DND-41 (cell line): ENCODE measurements around the gene CLOCK.

Source experiments
- ATAC-seq: fragments of 200-7000 bp; cut with Tn5 transposase; 3 replicates; pipeline ENCODE4 v1.9.1; 2021; ENCODE audit warnings: low read depth; ENCODE audit not compliant: insufficient read depth
- DNase-seq: peaks from one replicate; pipeline ENCODE4 v3.0.0-alpha.2; 2020
- H2AFZ ChIP-seq: 2 replicates; pipeline ENCODE4 v1.6.0; 2012; ENCODE audit warnings: low read depth, low read length
- H3K27ac ChIP-seq: 2 replicates; pipeline ENCODE4 v1.5.1; 2012; ENCODE audit warnings: low read length, inconsistent platforms
- H3K27me3 ChIP-seq: fragments of 200-600 bp; sonication (generic); 2 replicates; pipeline ENCODE4 v1.6.0; 2012; ENCODE audit warnings: low read length, mild to moderate bottlenecking, inconsistent platforms; ENCODE audit not compliant: insufficient read depth, poor library complexity
- H3K36me3 ChIP-seq: 2 replicates; pipeline ENCODE4 v1.5.1; 2012; ENCODE audit warnings: low read length, inconsistent platforms; ENCODE audit not compliant: insufficient read depth
- H3K4me1 ChIP-seq: 2 replicates; pipeline ENCODE4 v1.5.1; 2012; ENCODE audit warnings: mild to moderate bottlenecking, low read length; ENCODE audit not compliant: insufficient read depth
- H3K4me2 ChIP-seq: 2 replicates; pipeline ENCODE4 v1.6.0; 2012; ENCODE audit warnings: mild to moderate bottlenecking, moderate library complexity, low read length, inconsistent platforms; ENCODE audit not compliant: insufficient read depth
- H3K4me3 ChIP-seq, 2 experiments: fragments of 200-600 bp in 1 of 2; shearing (Covaris generic) in 1 of 2; 2 replicates each; pipeline ENCODE4 v1.5.1; 2012 to 2016; ENCODE audit warnings: inconsistent platforms in 2 of 2, low read length in 2 of 2, mild to moderate bottlenecking in 2 of 2, low read depth in 1 of 2, moderate library complexity in 1 of 2
- H3K79me2 ChIP-seq: 2 replicates; pipeline ENCODE4 v1.6.0; 2012; ENCODE audit warnings: low read length, inconsistent platforms; ENCODE audit not compliant: insufficient read depth
- H3K9ac ChIP-seq: 2 replicates; pipeline ENCODE4 v1.6.0; 2012; ENCODE audit warnings: low read depth, mild to moderate bottlenecking, inconsistent platforms, low read length, moderate library complexity
- H3K9me3 ChIP-seq: 2 replicates; pipeline ENCODE4 v1.5.1; 2012; ENCODE audit warnings: low read length, moderate library complexity, mild to moderate bottlenecking, inconsistent platforms; ENCODE audit not compliant: insufficient read depth, severe bottlenecking
- H4K20me1 ChIP-seq: 2 replicates; pipeline ENCODE4 v1.6.0; 2012; ENCODE audit warnings: low read length; ENCODE audit not compliant: insufficient read depth
- CTCF ChIP-seq: IDR thresholded peaks from 2 replicates; pipeline ENCODE4 v1.5.1; 2012; ENCODE audit warnings: borderline replicate concordance, low read length, moderate library complexity, mild to moderate bottlenecking; ENCODE audit not compliant: poor library complexity, severe bottlenecking; ENCODE audit errors: extremely low read depth
- EZH2 ChIP-seq: IDR thresholded peaks from 3 replicates; pipeline ENCODE4 v1.6.1; 2012; ENCODE audit warnings: borderline replicate concordance, low read depth, mild to moderate bottlenecking, moderate library complexity, low read length, inconsistent platforms; ENCODE audit not compliant: severe bottlenecking

CLOCK gene

GRCh38 chr4:55483315-55483714, 63.4 kb downstream of the CLOCK start:
- Histone ChIP-seq H3K27ac (no peak overlapping the region), H3K9me3 (no peaks in the 10 kb centered on the region), H2AFZ (no peak overlapping the region), H3K36me3 (peaks cover 20% of the 10 kb centered on the region; the same call in 1 of the 2 replicates), H4K20me1 (no peaks in the 10 kb centered on the region), H3K9ac (no peak overlapping the region), H3K79me2 (no peaks in the 10 kb centered on the region), H3K4me2 (no peak overlapping the region), H3K4me3 (no peak overlapping the region), H3K4me1 (no peaks in the 10 kb centered on the region), H3K27me3 (no peaks in the 10 kb centered on the region)
- ATAC-seq (no peak), DNase-seq (no peak)
- TF ChIP-seq CTCF (no peak), EZH2 (no peak)

GRCh38 chr4:55475394-55476243, 71.1 kb downstream of the CLOCK start:
- no peak overlapping the region for H3K4me3 ChIP-seq
- H3K4me2 ChIP-seq = no peak overlapping the region
- H3K36me3 ChIP-seq = peaks cover 47% of the 10 kb centered on the region
- H3K27me3 ChIP-seq = no peaks in the 10 kb centered on the region
- ATAC-seq (no peak), DNase-seq (no peak)
- peaks cover 12% of the 10 kb centered on the region for H3K9me3 ChIP-seq
- no peaks in the 10 kb centered on the region for H3K4me1 ChIP-seq
- H2AFZ ChIP-seq = no peak overlapping the region
- H3K79me2 ChIP-seq = no peaks in the 10 kb centered on the region
- no peak for TF ChIP-seq EZH2
- TF ChIP-seq CTCF = no peak
- no peaks in the 10 kb centered on the region for H4K20me1 ChIP-seq
- no peak overlapping the region for H3K27ac ChIP-seq
- H3K9ac ChIP-seq = no peak overlapping the region

GRCh38 chr4:55469979-55470378, 76.7 kb downstream of the CLOCK start:
- H3K27me3 ChIP-seq = no peaks in the 10 kb centered on the region
- H3K4me3 ChIP-seq = no peak overlapping the region
- H4K20me1 ChIP-seq = no peaks in the 10 kb centered on the region
- H2AFZ ChIP-seq = no peak overlapping the region
- no peak overlapping the region for H3K27ac ChIP-seq
- H3K36me3 ChIP-seq = peaks cover 51% of the 10 kb centered on the region
- no peaks in the 10 kb centered on the region for H3K4me1 ChIP-seq
- H3K9ac ChIP-seq = no peak overlapping the region
- H3K4me2 ChIP-seq = no peak overlapping the region
- TF ChIP-seq CTCF (no peak), EZH2 (no peak)
- H3K79me2 ChIP-seq = no peaks in the 10 kb centered on the region
- ATAC-seq (no peak), DNase-seq (no peak)
- peaks cover 5% of the 10 kb centered on the region for H3K9me3 ChIP-seq
